ELR (cell line): ENCODE measurements around the gene CDH23.

Experiments used
- DNase-seq: peaks from one replicate; pipeline ENCODE4 v3.0.0-alpha.2; 2015; ENCODE audit warnings: low read depth

Gene CDH23

DNA sequence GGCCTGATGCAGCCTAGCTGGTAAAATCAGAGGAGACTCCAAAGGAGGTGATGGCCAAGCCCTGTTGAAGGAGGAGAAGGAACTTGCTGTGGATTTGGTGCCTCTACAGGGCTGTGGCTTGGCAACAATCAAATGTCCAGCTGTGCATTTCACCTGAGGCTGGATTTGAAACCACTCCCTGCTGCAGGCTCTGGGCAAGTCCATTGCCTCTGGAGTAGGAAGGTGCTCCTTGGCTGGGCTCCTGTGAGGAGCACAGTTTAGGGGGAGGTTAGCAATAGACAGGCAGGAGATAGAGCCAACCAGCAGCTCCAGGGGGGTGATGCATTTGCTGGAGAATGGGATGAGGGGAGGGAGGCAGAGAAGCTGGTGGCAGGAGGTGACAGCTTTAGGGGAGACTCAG is 26.5 kb downstream of the CDH23 start:
- no peak for DNase-seq

GRCh38 chr10:71423901-71424300 is 27.2 kb downstream of the CDH23 start:
- no peak for DNase-seq

GRCh38 chr10:71424496-71425194 is 27.9 kb downstream of the CDH23 start:
- no peak for DNase-seq

DNA sequence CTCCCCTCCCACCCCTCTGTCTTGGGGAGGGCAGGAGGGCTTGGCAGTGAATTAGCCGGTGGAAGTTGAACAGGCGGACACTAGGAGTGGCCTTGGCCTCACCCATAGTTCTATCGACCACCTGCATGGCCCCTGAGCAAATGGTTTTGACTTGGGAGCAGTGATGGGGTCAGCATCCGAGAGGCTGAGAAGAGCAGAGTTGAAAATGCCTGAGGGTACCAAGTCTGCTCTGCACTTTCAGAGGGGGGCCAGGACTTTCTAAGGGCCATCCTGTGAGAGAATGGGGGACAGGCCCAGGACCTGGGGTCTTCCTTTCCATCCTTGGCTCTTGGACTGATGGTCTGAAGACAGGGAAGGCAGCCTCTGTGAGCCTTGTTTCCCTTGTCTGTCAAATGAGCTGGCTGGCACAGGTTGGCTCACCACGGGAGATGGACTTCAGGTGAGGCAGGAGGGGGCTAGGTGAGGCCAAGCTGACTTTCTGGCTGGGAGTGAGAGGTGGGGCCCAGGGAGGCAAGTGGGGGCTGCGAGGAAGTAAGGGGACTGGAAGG is 29.4 kb downstream of the CDH23 start:
- DNase-seq = no peak

- no peak for DNase-seq
These were observed 30.5 kb downstream of the CDH23 start for GRCh38 chr10:71427246-71427645.

DNA sequence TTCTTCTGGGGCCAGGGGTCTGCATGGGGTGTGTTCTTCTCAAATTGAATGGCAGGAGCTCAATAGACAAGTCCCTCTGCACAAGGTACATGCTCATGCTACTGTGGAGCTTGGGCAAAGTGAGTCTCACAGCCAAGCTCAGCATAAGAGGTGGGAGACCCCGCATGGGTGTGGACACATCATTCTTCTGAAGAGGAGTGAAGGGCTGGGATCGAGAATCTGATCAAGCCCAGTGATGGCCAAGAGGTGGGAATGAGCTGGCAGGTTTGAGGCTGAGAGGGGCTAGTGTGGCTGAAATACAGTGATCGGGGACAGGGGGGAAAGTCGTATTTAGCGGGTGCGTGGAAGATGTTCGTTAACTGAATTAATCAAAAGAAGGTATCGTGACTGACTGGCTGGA is 32.6 kb downstream of the CDH23 start:
- no peak for DNase-seq

DNA sequence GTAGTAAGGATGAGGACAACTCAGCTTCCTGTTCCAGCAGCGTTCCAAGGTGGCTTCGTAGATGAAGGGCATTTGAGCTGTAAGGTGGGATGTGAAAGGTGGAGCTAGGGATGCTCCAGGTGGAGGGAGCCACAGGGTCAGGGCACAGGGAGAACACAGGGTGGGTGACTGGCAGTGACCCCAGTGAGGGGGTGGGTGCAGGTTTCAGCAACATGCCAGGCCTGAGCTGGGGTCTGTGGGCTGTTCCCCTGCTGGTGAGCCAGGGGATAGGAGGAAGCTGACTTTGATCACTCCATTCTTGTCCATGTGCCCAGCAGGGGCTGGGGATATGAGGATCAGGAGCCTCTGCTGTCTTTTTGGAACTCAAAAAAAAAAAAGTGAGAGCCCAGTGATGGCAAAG is 33.2 kb downstream of the CDH23 start:
- no peak for DNase-seq

DNA sequence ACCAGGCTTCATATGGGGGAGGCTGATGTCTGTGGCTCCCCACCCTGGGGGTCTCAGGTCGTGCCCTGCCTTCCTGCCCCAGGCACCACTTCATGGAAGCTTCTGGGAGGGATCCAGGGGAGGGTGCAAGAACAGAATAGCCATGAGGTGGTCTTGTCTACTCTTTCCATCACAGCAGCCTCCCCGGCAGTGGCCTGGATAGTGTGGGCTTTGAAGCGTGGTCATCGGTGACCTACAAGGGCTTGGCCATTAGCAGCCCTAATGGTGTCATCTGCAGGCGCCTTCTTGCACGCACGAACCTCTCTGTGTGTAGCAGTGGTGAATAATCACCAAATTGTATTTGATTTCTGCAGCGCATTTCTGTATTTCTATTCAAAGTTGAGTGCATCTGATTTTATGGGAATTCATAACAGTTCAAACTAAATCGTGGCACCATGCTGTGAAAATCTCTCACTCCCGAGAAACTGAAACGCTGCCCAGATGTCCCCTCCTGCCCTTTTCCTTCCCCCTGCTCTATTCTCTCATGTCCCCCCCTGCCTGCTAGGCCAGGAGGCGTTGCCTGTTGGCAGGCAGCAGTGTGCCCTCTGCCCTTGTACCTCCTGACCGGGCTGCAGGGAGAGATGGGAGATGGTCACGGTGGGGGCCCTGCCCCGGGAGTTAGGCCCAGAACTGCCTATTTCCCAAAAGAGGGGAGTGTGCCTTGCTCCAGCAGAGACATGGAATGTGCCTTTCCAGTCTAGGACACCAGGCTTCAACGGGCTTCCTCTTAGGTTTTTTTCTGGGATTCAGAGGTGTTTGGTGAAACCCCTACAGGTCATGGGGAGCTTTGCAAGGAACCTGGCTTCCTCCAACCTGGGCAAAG is 34.8 kb downstream of the CDH23 start:
- peak; percentile 7 for DNase-seq

GRCh38 chr10:71432101-71432905 is 35.6 kb downstream of the CDH23 start:
- no peak for DNase-seq

DNA sequence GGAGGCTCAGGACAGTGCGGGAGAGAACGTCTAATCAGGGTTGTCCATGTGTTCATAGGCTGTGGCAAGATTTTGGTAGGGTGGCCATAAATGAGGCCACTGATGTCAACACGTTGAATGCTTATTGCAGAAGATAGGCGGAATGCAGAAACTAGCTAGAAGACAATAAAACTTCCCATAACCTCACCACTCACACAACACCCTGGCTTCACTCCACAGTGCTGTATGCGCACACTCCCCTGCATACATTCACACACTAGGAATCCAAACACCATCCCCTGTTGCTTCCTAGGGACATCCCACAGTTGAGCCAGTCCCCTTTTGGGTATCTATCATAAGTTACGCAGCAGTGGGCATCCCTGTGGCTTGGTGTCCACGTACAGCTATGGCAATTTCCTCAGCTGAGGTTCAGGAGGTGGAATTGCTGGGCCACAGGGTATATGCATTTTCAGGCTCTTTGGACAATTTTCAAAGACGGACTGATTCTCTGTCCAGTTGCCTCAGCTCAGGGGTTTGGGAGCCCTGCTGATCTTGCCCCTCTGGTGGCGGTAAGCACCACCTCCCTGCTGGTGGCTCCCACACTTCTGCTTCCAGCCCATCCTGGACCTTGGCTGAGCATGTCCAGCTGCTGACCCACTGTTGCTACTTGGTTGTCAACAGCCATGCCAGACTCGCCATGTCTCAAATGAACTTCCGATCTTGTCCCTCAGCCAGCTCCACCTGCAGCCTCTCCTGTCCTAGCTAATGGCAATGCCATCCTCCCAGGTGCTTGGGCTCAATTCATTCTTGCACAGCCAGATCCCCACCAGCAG is 36.4 kb downstream of the CDH23 start:
- no peak for DNase-seq

- no peak for DNase-seq
These were observed 37.3 kb downstream of the CDH23 start for GRCh38 chr10:71433768-71434744.

GRCh38 chr10:71434760-71435394 is 38.2 kb downstream of the CDH23 start:
- no peak for DNase-seq

DNA sequence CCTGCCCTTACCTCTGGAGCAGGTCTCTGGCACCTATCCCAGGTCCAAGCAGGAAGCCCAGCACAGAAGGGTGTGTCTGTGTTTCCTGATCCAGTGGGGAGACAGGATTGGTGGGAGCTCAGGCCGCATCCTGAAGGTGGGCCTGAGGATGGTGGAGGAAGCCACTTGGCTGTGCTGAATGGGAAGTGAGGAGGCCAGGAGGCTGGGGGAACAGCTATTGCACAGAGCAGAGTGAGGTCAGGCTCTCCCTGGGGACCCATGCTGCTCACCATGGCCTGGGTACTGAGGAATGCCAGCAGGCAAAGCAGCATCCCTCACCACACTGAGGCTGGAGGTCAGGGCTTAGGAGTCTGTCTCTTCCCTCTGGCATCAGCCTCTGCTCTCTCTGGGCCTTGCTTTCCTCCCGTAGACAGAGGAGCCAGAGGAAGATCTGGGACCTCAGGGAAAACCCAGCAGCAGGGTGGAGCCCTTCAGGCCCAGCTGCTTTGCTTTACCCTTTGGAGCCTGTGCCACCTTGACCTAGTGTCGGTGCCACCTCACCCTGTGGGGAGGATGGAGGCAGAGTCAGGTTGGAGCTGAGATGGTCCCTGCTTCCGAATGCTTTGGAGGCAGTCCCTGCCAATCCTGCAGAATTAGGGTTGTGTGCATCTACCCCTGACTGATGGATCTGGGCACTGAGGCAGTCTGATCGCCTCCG is 39.0 kb downstream of the CDH23 start:
- no peak for DNase-seq

DNA sequence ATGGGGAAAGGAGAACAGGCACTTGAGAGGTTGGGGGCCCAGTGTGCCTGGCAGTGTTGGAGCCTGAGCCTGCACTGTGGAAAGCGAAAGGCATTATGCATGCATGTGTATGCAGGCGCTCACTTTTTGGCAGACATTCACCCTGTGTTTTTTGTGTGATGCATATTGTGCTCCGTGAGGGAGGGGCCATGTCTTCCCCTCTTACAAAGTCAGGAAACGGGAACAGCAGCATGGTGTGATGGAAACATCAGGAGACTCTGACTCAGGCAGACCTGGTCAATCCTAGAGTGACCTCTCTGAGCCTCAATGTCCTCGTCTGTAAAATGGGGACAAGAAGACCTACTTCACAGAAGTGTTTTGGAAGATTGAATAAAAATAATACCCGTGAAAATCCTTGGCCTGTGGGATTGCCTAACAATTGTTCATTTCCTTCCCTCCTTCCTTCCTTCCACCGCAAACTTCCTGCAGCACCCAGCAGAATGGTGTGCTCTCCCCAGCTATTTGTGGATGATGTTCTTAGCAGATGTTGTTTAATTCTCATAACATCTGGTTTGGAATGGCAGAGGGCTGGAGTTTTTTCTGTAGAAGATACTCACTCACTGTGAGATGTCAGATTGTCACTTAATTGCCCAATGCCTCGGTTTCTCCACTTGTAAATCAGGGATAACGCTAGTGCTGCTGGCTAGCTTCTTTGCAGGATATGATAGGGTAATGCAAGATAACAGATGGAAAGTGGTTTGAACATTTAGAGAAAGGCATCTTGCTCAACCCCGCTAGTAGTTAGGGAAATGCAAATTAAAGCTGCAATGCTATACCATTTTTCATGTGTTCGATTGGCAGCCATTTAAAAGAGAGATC is 39.8 kb downstream of the CDH23 start:
- no peak for DNase-seq

GRCh38 chr10:71437537-71438092 is 40.9 kb downstream of the CDH23 start:
- no peak for DNase-seq

GRCh38 chr10:71438761-71439160 is 42.0 kb downstream of the CDH23 start:
- no peak for DNase-seq

- no peak for DNase-seq
These were observed 43.1 kb downstream of the CDH23 start for GRCh38 chr10:71439670-71440425.
